ENCODE results near the gene CDCA7. TPM values are rescaled to one million over a fixed set of nuclear protein-coding genes. Genes with fewer than 3 reads are reported as not detected.

CDCA7 gene
- polyA plus RNA-seq, 1 of the 3 experiments (the other 2 are of a cell fraction) = 19.1 TPM

- Histone ChIP-seq H4K20me1 (ENCODE audit: insufficient read depth) (no peaks in the 10 kb centered on the region), H3K9ac (no peak overlapping the region), H3K4me2 (no peak overlapping the region), H3F3A (replicated peaks; ENCODE audit: insufficient read depth) (no peaks in the 10 kb centered on the region), H2AFZ (ENCODE audit: low read depth) (no peak overlapping the region), H3K9me3 (no peaks in the 10 kb centered on the region), H3K9me2 (no peaks in the 10 kb centered on the region), H3K4me1 (ENCODE audit: control insufficient read depth in 1 of 2, insufficient read depth in 2 of 2, low read depth in 1 of 2, low read length in 1 of 2) (peaks cover 0 to 5% of the 10 kb centered on the region in 2 experiments; a peak in 1 of 4 replicates), H3K36me3 (replicated peaks in 1 of 2; ENCODE audit: control insufficient read depth in 1 of 2, insufficient read depth in 2 of 2, low read length in 1 of 2) (peaks cover 0 to 19% of the 10 kb centered on the region in 2 experiments), H3K79me2 (ENCODE audit: insufficient read depth) (peaks cover 34% of the 10 kb centered on the region), H3K4me3 (ENCODE audit: low read depth in 2 of 2, low read length in 1 of 2) (no peak overlapping the region), H3K27me3 (ENCODE audit: insufficient read depth) (no peaks in the 10 kb centered on the region), H3K27ac (ENCODE audit: low read depth in 2 of 2, low read length in 1 of 2) (no peak overlapping the region)
- CTCF ChIA-PET = no interaction called here
- 99% methylated on average over 8 of the region's 8 CpGs for WGBS (ENCODE audit: low lambda C conversion rate)
- DNase-seq = no peak
- TF ChIP-seq RCOR1 (IDR thresholded peaks at IDR 0.05; ENCODE audit: low read length) = no peak
- no peak for TF ChIP-seq RAD21 (IDR thresholded peaks at IDR 0.05; ENCODE audit: low read length)
- no peak for TF ChIP-seq PBX3 (IDR thresholded peaks at IDR 0.05)
- no peak for TF ChIP-seq JUND (IDR thresholded peaks at IDR 0.05)
- TF ChIP-seq FOXJ3 (CRISPR knock-in tag; IDR thresholded peaks at IDR 0.05) = no peak
- TF ChIP-seq FOXM1 (IDR thresholded peaks at IDR 0.05; ENCODE audit: low read depth) = no peak
- no peak for TF ChIP-seq MAX (IDR thresholded peaks at IDR 0.05; ENCODE audit: low read depth)
- POLR2A ChIA-PET = no interaction called here
These were observed 4.6 kb downstream of the CDCA7 start for GRCh38 chr2:173359231-173359630.

- Histone ChIP-seq H2AFZ (ENCODE audit: low read depth) (no peak overlapping the region), H3K27me3 (ENCODE audit: insufficient read depth) (no peaks in the 10 kb centered on the region), H3K79me2 (ENCODE audit: insufficient read depth) (no peaks in the 10 kb centered on the region), H3F3A (replicated peaks; ENCODE audit: insufficient read depth) (no peaks in the 10 kb centered on the region), H3K9me2 (no peaks in the 10 kb centered on the region), H3K4me1 (ENCODE audit: control insufficient read depth in 1 of 2, insufficient read depth in 2 of 2, low read depth in 1 of 2, low read length in 1 of 2) (no peaks in the 10 kb centered on the region), H3K9me3 (no peaks in the 10 kb centered on the region), H3K4me2 (no peak overlapping the region), H3K4me3 (ENCODE audit: low read depth in 2 of 2, low read length in 1 of 2) (no peak overlapping the region), H4K20me1 (ENCODE audit: insufficient read depth) (no peaks in the 10 kb centered on the region), H3K27ac (ENCODE audit: low read depth in 2 of 2, low read length in 1 of 2) (no peak overlapping the region), H3K9ac (no peak overlapping the region), H3K36me3 (replicated peaks in 1 of 2; ENCODE audit: control insufficient read depth in 1 of 2, insufficient read depth in 2 of 2, low read length in 1 of 2) (peaks cover 19 to 32% of the 10 kb centered on the region in 2 experiments)
- ChIA-PET POLR2A (no interaction called here), CTCF (no interaction called here)
- no peak for DNase-seq
- TF ChIP-seq CTCF (IDR thresholded peaks at IDR 0.05) (no peak), EZH2phosphoT487 (IDR thresholded peaks at IDR 0.05; ENCODE audit: borderline replicate concordance, low read depth) (no peak), RXRA (IDR thresholded peaks at IDR 0.05; ENCODE audit: borderline replicate concordance, low read depth) (no peak)
- 89% methylated on average over 3 of the region's 3 CpGs for WGBS (ENCODE audit: low lambda C conversion rate)
These were observed 15.5 kb downstream of the CDCA7 start for GRCh38 chr2:173370198-173370597.
